GM12864 (cell line): ENCODE results near the gene HELB.

Experiments used
- DNase-seq: peaks from one replicate; pipeline ENCODE4 v3.0.0-alpha.2; 2011; ENCODE audit warnings: low read depth
- H3K4me3 ChIP-seq: 2 replicates; pipeline ENCODE4 v1.5.1; 2011; ENCODE audit warnings: mild to moderate bottlenecking, low read depth, low read length, control low read depth
- TF ChIP-seq, protein P1 (sequence below): IDR thresholded peaks from 2 replicates; pipeline ENCODE4 v1.5.1; 2011; ENCODE audit warnings: low read depth, mild to moderate bottlenecking, moderate library complexity, low read length, control low read depth, inconsistent platforms; ENCODE audit errors: missing control alignments

Gene HELB

DNA sequence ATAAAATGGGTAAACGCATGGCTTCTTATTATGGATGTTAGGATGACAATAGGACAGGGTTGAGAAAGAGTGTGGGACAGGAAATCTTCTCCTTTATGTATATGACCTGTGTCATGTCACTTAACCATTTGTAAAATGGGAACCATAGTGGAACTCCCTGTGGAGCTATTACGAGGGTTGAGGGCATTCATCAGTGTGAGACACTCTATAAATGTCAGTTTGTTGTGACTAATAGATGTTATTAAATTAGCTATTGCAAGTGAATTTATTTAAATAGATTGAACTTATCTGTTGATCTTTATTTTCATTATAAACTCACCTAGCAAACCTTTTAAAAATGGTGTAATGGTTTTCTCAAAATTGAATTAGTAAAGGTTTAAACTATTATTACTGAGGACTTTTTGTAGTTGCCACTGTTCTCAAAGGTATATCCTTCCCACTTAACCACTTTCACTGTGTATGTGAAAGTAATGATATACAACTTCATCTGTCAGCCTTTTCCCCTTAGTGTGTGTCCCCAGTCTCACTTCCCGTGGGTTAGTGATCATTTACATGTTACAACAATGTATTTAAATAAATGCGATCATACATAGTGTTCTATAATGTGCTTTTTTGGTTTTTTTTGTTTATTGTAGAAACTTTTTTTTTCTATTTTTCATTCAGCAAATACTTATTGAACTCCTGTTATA is 17.1 kb downstream of the HELB start:
- no peak overlapping the region for H3K4me3 ChIP-seq
- TF ChIP-seq, protein P1, sequence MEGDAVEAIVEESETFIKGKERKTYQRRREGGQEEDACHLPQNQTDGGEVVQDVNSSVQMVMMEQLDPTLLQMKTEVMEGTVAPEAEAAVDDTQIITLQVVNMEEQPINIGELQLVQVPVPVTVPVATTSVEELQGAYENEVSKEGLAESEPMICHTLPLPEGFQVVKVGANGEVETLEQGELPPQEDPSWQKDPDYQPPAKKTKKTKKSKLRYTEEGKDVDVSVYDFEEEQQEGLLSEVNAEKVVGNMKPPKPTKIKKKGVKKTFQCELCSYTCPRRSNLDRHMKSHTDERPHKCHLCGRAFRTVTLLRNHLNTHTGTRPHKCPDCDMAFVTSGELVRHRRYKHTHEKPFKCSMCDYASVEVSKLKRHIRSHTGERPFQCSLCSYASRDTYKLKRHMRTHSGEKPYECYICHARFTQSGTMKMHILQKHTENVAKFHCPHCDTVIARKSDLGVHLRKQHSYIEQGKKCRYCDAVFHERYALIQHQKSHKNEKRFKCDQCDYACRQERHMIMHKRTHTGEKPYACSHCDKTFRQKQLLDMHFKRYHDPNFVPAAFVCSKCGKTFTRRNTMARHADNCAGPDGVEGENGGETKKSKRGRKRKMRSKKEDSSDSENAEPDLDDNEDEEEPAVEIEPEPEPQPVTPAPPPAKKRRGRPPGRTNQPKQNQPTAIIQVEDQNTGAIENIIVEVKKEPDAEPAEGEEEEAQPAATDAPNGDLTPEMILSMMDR = no peak
- DNase-seq = no peak

DNA sequence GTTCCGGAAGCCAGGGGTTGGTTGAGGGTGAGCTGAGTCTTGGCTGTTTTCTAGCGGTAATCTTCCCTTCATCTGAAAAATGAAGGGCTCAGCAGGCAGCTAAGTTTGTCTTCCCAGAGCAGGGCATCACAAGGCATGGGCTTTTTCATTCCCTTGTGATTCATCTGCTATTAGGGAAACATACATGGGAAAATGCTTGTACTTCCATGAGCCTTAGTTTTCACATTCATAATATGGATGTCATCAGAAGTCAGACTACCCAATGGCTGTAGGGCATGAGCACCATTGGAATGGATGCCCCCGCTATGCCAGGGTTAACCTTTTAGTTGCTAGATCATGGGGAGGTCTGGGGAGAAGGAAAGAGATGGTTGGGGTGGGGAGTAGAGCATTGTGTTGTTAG is 18.7 kb downstream of the HELB start:
- no peak for DNase-seq
- no peak overlapping the region for H3K4me3 ChIP-seq
- TF ChIP-seq, protein P1 = no peak

DNA sequence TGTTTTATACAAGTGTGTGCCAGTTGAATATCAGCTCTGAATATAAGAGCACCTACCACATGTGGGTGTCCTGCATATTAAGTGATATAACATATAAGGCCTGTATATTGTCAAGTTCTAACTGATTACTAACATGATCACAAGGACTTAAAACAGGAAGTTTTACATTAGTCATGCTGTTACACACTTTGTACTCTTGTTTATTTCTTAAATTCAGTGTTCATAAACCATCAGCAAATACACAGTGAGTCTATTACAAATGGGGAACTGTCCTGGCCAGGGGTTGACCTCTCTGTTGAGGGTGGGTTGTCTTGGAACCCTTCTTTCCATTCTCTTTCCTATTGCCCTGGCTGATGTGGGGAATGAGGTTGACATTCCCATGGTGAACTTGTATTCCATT is 19.1 kb downstream of the HELB start:
- no peak overlapping the region for H3K4me3 ChIP-seq
- TF ChIP-seq, protein P1 = no peak
- no peak for DNase-seq

DNA sequence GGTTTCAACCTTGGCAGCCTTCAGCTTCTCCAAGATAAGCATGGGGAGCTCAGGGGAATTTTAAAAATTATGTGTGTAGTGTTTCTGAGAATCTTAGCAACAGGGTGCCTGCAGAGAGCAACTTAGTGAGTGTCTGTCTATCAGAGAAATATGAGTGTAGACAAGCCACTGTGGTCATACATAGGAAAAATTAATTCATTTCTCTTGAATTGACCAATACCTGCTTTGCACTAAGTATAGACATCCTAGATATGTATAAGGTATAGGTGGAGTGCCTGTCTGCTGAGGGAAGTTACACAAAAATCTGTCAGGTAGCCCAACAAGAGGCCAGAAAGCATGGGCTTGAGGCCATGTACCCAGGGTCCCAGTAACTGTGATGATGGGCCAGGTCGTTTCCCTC is 20.7 kb downstream of the HELB start:
- H3K4me3 ChIP-seq = no peak overlapping the region
- no peak for DNase-seq
- TF ChIP-seq, protein P1 = no peak

DNA sequence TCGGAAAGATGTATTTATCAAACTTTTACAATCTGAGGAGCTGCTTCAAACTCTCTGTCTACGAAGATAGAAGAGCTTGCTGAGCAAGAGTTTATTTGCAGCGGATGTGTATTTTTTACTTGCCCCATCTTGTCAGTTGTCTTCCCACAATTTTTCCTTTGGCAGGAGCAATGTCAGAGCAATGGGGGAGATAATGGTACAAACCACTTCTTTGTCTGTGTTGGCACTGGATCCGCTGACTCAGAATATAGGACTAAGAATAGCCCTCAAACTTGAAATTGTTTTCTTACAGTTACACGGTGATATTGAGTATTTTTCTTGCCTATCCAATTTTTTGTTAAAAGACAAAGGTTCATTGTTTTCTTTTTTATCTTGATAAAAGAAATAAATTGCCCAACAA is 27.6 kb downstream of the HELB start:
- TF ChIP-seq, protein P1 = no peak
- no peak for DNase-seq
- H3K4me3 ChIP-seq = no peak overlapping the region

DNA sequence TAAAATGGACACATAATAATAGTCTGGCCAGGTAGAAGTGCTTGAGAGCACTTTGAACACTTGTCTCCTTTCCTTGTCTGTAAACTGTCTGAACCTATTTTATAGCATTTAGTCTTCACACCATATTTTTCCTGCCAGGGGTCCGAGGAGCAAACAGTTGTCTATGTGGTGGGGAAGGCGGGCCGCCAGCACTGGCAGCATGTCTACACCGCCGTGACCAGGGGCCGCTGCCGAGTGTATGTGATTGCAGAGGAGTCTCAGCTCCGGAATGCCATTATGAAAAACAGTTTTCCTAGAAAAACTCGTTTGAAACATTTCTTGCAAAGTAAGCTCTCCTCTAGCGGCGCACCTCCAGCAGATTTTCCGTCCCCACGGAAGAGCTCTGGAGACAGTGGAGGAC is 28.7 kb downstream of the HELB start:
- DNase-seq = no peak
- H3K4me3 ChIP-seq = no peak overlapping the region

More for the DNA sequence above, 28.7 kb downstream of the HELB start:
- TF ChIP-seq, protein P1 = no peak
